Tibial nerve (tissue), 4 donors: ENCODE data around the gene CCDC82. TPM values are rescaled to one million over a fixed set of nuclear protein-coding genes. Genes with fewer than 3 reads are reported as not detected.

Experiments
- DNase-seq, 2 donors: peaks; one replicate each; pipeline ENCODE4 v3.0.0-alpha.2; 2019; ENCODE audit warnings: low spot score in 2 of 2
- H3K27ac ChIP-seq, 4 donors: fragments of 200-600 bp; sonication (generic) in 3 of 4; one replicate each; pipeline ENCODE4 v1.5.1; 2017 to 2019; ENCODE audit warnings: mild to moderate bottlenecking in 1 of 4
- H3K27me3 ChIP-seq, 2 donors: fragments of 200-600 bp; sonication (generic) in 1 of 2; one replicate each; pipeline versions ENCODE4 v1.5.1 to v1.6.0; 2017 to 2019
- H3K36me3 ChIP-seq, 3 donors: fragments of 200-600 bp; sonication (generic); one replicate each; pipeline ENCODE4 v1.5.1; 2018 to 2019
- H3K4me1 ChIP-seq, 4 donors: fragments of 200-600 bp; sonication (generic) in 3 of 4; one replicate each; pipeline ENCODE4 v1.5.1; 2017 to 2019
- H3K4me3 ChIP-seq, 4 donors: fragments of 200-600 bp; sonication (generic) in 3 of 4; one replicate each; pipeline ENCODE4 v1.5.1; 2017 to 2019; ENCODE audit warnings: mild to moderate bottlenecking in 1 of 4, moderate library complexity in 1 of 4
- H3K9me3 ChIP-seq, 4 donors: fragments of 200-600 bp; sonication (generic) in 3 of 4; one replicate each; pipeline ENCODE4 v1.5.1; 2017 to 2019
- CTCF ChIP-seq, 5 experiments: fragments of 200-600 bp in 3 of 5; fragments of 450-650 bp in 2 of 5; sonication (generic) in 3 of 5; IDR thresholded peaks; one replicate each; pipeline ENCODE4 v1.5.1; 2016 to 2019; ENCODE audit warnings: antibody characterized with exemption in 5 of 5, mild to moderate bottlenecking in 3 of 5, moderate library complexity in 2 of 5
- EP300 ChIP-seq, 2 donors: sonication (generic); formaldehyde crosslinking; IDR thresholded peaks; one replicate each; pipeline ENCODE4 v1.6.1; 2017; ENCODE audit warnings: antibody characterized with exemption in 2 of 2, mild to moderate bottlenecking in 1 of 2
- POLR2A ChIP-seq, 2 donors: fragments of 450-650 bp; IDR thresholded peaks; one replicate each; pipeline ENCODE4 v1.6.1; 2017; ENCODE audit warnings: antibody characterized with exemption in 2 of 2, mild to moderate bottlenecking in 2 of 2, moderate library complexity in 2 of 2
- WGBS, 2 donors: methylation state at CpG; one replicate each; pipeline ENCODE4 v1.1.5; 2018; 5-methylcytosine and 5-hydroxymethylcytosine counted together
- total RNA-seq, 4 donors: library from RNA; depleted of rRNA; stranded (reverse); fragments of >200 nt; gene quantifications; one replicate each; pipeline ENCODE4 v1.1.0, GENCODE V29; 2016

The CCDC82 gene
- total RNA-seq, 4 donors from 2014 or later = 41.9 to 73.4 (median 49.5) TPM

GRCh38 chr11:96393753-96394348, 4.1 kb upstream of the CCDC82 start:
- H3K27ac ChIP-seq = no peak overlapping the region
- no peaks in the 10 kb centered on the region for H3K36me3 ChIP-seq
- H3K27me3 ChIP-seq = no peaks in the 10 kb centered on the region
- WGBS, 2 donors = 7 to 12% methylated on average over 1 of the region's 1 CpG
- no peak for DNase-seq
- no peak overlapping the region for H3K4me3 ChIP-seq
- no peak for TF ChIP-seq POLR2A (IDR thresholded peaks at IDR 0.05)
- TF ChIP-seq EP300 (IDR thresholded peaks at IDR 0.05) = no peak
- peak; percentile 56 to 68 (median 66) for TF ChIP-seq CTCF (IDR thresholded peaks at IDR 0.05)
- H3K4me1 ChIP-seq = peaks cover 0 to 34% (median 5%) of the 10 kb centered on the region in 4 donors
- H3K9me3 ChIP-seq = no peaks in the 10 kb centered on the region

GRCh38 chr11:96391698-96392307, 2.1 kb upstream of the CCDC82 start:
- no peak overlapping the region for H3K27ac ChIP-seq
- no peak for TF ChIP-seq CTCF (IDR thresholded peaks at IDR 0.05)
- TF ChIP-seq EP300 (IDR thresholded peaks at IDR 0.05) = no peak
- no peak for TF ChIP-seq POLR2A (IDR thresholded peaks at IDR 0.05)
- H3K4me3 ChIP-seq = no peak overlapping the region
- 94 to 98% methylated on average over 3 of the region's 3 CpGs for WGBS, 2 donors
- peaks cover 0 to 54% (median 7%) of the 10 kb centered on the region in 4 donors for H3K4me1 ChIP-seq
- H3K36me3 ChIP-seq = no peaks in the 10 kb centered on the region
- H3K27me3 ChIP-seq = no peaks in the 10 kb centered on the region
- DNase-seq = no peak
- H3K9me3 ChIP-seq = no peaks in the 10 kb centered on the region

GRCh38 chr11:96390488-96390792, 728 bp upstream of the CCDC82 start:
- whole genome bisulfite sequencing, 2 donors = 41 to 44% methylated on average over 6 of the region's 6 CpGs
- H3K9me3 ChIP-seq = no peaks in the 10 kb centered on the region
- no peaks in the 10 kb centered on the region for H3K27me3 ChIP-seq
- H3K27ac ChIP-seq = peak overlapping the region; percentile 85 to 93 (median 89)
- TF ChIP-seq EP300 (IDR thresholded peaks at IDR 0.05) (no peak), CTCF (IDR thresholded peaks at IDR 0.05) (no peak), POLR2A (IDR thresholded peaks at IDR 0.05) (no peak)
- peak in 1 of 2 donors; percentile 9 for DNase-seq
- no peaks in the 10 kb centered on the region for H3K36me3 ChIP-seq
- peak overlapping the region; percentile 78 to 87 (median 82) for H3K4me3 ChIP-seq
- peaks cover 0 to 56% (median 7%) of the 10 kb centered on the region in 4 donors for H3K4me1 ChIP-seq

- 0 to 1% methylated on average over 19 to 30 of the region's 30 CpGs for WGBS, 2 donors
- TF ChIP-seq EP300 (IDR thresholded peaks at IDR 0.05) (no peak), CTCF (IDR thresholded peaks at IDR 0.05) (no peak), POLR2A (IDR thresholded peaks at IDR 0.05) (no peak)
- no peaks in the 10 kb centered on the region for H3K9me3 ChIP-seq
- peaks cover 0 to 56% (median 7%) of the 10 kb centered on the region in 4 donors for H3K4me1 ChIP-seq
- no peak for DNase-seq
- H3K4me3 ChIP-seq = peak overlapping the region; percentile 78 to 87 (median 82)
- H3K27me3 ChIP-seq = no peaks in the 10 kb centered on the region
- H3K27ac ChIP-seq = peak overlapping the region; percentile 85 to 93 (median 89)
- H3K36me3 ChIP-seq = no peaks in the 10 kb centered on the region
Observed at GRCh38 chr11:96388891-96389719, 607 bp downstream of the CCDC82 start.

- TF ChIP-seq EP300 (IDR thresholded peaks at IDR 0.05) = no peak
- no peak for TF ChIP-seq POLR2A (IDR thresholded peaks at IDR 0.05)
- TF ChIP-seq CTCF (IDR thresholded peaks at IDR 0.05) = no peak
- Histone ChIP-seq H3K36me3 (peaks cover 0 to 25% (median 0%) of the 10 kb centered on the region in 3 donors), H3K4me1 (peaks cover 0 to 25% (median 3%) of the 10 kb centered on the region in 4 donors), H3K27me3 (no peaks in the 10 kb centered on the region), H3K9me3 (no peaks in the 10 kb centered on the region), H3K27ac (no peak overlapping the region), H3K4me3 (no peak overlapping the region)
- WGBS, 2 donors = 78 to 83% methylated on average over 2 of the region's 2 CpGs
- DNase-seq = no peak
Observed at GRCh38 chr11:96385187-96385586, 4.5 kb downstream of the CCDC82 start.
